Chondrocyte (in vitro differentiated cells): ENCODE results near the gene PAXIP1. TPM values are rescaled to one million over a fixed set of nuclear protein-coding genes. Genes with fewer than 3 reads are reported as not detected.

Experiments used
- DNase-seq: peaks from one replicate; pipeline ENCODE4 v3.0.0; 2021; ENCODE audit warnings: mixed read lengths, low spot score
- H3K27ac Mint-ChIP-seq: one replicate; pipeline ENCODE4 v1.8.0; 2021; ENCODE audit warnings: mild to moderate bottlenecking, moderate library complexity, mixed read lengths; ENCODE audit not compliant: unreplicated experiment
- H3K27me3 Mint-ChIP-seq: 2 replicates; pipeline ENCODE4 v1.8.0; 2021; ENCODE audit warnings: low read depth, mixed read lengths
- H3K36me3 Mint-ChIP-seq: 2 replicates; pipeline ENCODE4 v1.8.0; 2021; ENCODE audit warnings: low read depth, mixed read lengths
- H3K4me1 Mint-ChIP-seq: 2 replicates; pipeline ENCODE4 v1.8.0; 2021; ENCODE audit warnings: low read depth, mild to moderate bottlenecking, mixed read lengths
- H3K4me3 Mint-ChIP-seq: one replicate; pipeline ENCODE4 v1.8.0; 2021; ENCODE audit warnings: mild to moderate bottlenecking, moderate library complexity, mixed read lengths; ENCODE audit not compliant: unreplicated experiment
- H3K9me3 Mint-ChIP-seq: 2 replicates; pipeline ENCODE4 v1.8.0; 2021; ENCODE audit warnings: low read depth, mixed read lengths
- CTCF ChIP-seq: fragments of 200-600 bp; sonication (generic); IDR thresholded peaks from 2 replicates; pipeline ENCODE4 v1.5.0; 2021; ENCODE audit warnings: antibody characterized with exemption, mild to moderate bottlenecking, moderate library complexity
- total RNA-seq: library from RNA; stranded (reverse); gene quantifications from 3 replicates; pipeline ENCODE4 v1.2.1, GENCODE V29; 2021

The PAXIP1 gene
- total RNA-seq, 1 donor from 2014 or later, result 8.9 TPM

- no peak for TF ChIP-seq CTCF
Observed at GRCh38 chr7:154911862-154912455, 91.0 kb downstream of the PAXIP1 start.

GRCh38 chr7:154911411-154911810, 91.5 kb downstream of the PAXIP1 start:
- no peak for DNase-seq
- H3K27ac Mint-ChIP-seq, result no peak overlapping the region
- H3K9me3 Mint-ChIP-seq, result peaks cover 10% of the 10 kb centered on the region

More at GRCh38 chr7:154911862-154912455, 91.0 kb downstream of the PAXIP1 start:
- no peaks in the 10 kb centered on the region for H3K36me3 Mint-ChIP-seq
- H3K4me3 Mint-ChIP-seq, result no peak overlapping the region
- peaks cover 10% of the 10 kb centered on the region for H3K9me3 Mint-ChIP-seq
- no peaks in the 10 kb centered on the region for H3K4me1 Mint-ChIP-seq
- H3K27me3 Mint-ChIP-seq, result peaks cover 5% of the 10 kb centered on the region
- no peak for DNase-seq
- no peak overlapping the region for H3K27ac Mint-ChIP-seq

GRCh38 chr7:154910977-154911376, 91.9 kb downstream of the PAXIP1 start:
- Mint-ChIP-seq H3K4me3 (no peak overlapping the region), H3K27ac (no peak overlapping the region), H3K4me1 (no peaks in the 10 kb centered on the region), H3K27me3 (peaks cover 5% of the 10 kb centered on the region), H3K9me3 (peaks cover 10% of the 10 kb centered on the region), H3K36me3 (no peaks in the 10 kb centered on the region)
- no peak for DNase-seq
- no peak for TF ChIP-seq CTCF

More at GRCh38 chr7:154911411-154911810, 91.5 kb downstream of the PAXIP1 start:
- TF ChIP-seq CTCF, result no peak
- no peak overlapping the region for H3K4me3 Mint-ChIP-seq
- no peaks in the 10 kb centered on the region for H3K4me1 Mint-ChIP-seq
- no peaks in the 10 kb centered on the region for H3K36me3 Mint-ChIP-seq
- peaks cover 5% of the 10 kb centered on the region for H3K27me3 Mint-ChIP-seq

GRCh38 chr7:154910125-154910524, 92.8 kb downstream of the PAXIP1 start:
- peaks cover 5% of the 10 kb centered on the region for H3K27me3 Mint-ChIP-seq
- H3K4me1 Mint-ChIP-seq, result no peaks in the 10 kb centered on the region
- H3K4me3 Mint-ChIP-seq, result no peak overlapping the region
- peaks cover 10% of the 10 kb centered on the region for H3K9me3 Mint-ChIP-seq
- no peak for TF ChIP-seq CTCF
- no peaks in the 10 kb centered on the region for H3K36me3 Mint-ChIP-seq
- peak; percentile 53 for DNase-seq
- H3K27ac Mint-ChIP-seq, result no peak overlapping the region

GRCh38 chr7:154909241-154910105, 93.5 kb downstream of the PAXIP1 start:
- no peaks in the 10 kb centered on the region for H3K36me3 Mint-ChIP-seq
- peaks cover 5% of the 10 kb centered on the region for H3K27me3 Mint-ChIP-seq
- H3K27ac Mint-ChIP-seq, result no peak overlapping the region
- peaks cover 10% of the 10 kb centered on the region for H3K9me3 Mint-ChIP-seq
- no peak for TF ChIP-seq CTCF
- no peaks in the 10 kb centered on the region for H3K4me1 Mint-ChIP-seq
- no peak overlapping the region for H3K4me3 Mint-ChIP-seq
- DNase-seq, result peak; percentile 69
